ENCODE measurements around the gene PAPPA. TPM values are rescaled to one million over a fixed set of nuclear protein-coding genes. Genes with fewer than 3 reads are reported as not detected.

Gene PAPPA
- total RNA-seq, 2 donors from 2014 or later: 0.09 TPM

DNA sequence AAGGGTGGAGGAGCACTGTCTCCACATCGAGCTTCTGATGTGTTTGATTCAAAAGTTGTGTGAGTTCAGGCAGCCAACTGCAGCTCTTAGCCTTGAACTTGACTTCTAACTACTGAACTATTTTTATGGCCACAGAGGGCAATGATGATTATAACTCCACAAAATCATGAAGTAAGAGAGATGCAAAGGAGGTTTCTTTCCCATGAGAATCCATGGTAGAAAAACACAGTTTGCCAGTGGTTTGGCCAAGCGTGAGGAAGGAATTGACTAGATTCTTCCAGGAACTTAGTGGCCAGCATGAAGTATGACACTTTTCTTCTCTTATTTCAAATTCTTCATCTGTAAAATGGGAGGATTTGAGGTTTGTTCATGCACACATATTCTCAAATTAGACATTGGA is 43.2 kb downstream of the PAPPA start:
- no peak overlapping the region for H3K4me3 Mint-ChIP-seq
- no peak overlapping the region for H3K27ac Mint-ChIP-seq
- H3K4me1 Mint-ChIP-seq: peaks cover 4% of the 10 kb centered on the region
- H3K36me3 ChIP-seq (ENCODE audit: control insufficient read depth, insufficient read depth, low read length): no peaks in the 10 kb centered on the region
- no peaks in the 10 kb centered on the region for H3K9me3 ChIP-seq (ENCODE audit: control insufficient read depth, low read length)
- H3K27me3 Mint-ChIP-seq (ENCODE audit: insufficient read depth): peaks cover 19% of the 10 kb centered on the region
- H3K4me1 ChIP-seq (ENCODE audit: control insufficient read depth, insufficient read depth, low read length): no peaks in the 10 kb centered on the region
- 79 to 94% methylated on average over 2 of the region's 2 CpGs for WGBS, 2 experiments (ENCODE audit: insufficient coverage in 1 of 2, insufficient read length in 1 of 2)
- DNase-seq: no peak
- H3K27ac ChIP-seq (ENCODE audit: low read depth, low read length): no peak overlapping the region
- H3K9ac ChIP-seq (ENCODE audit: extremely low read depth, low read length, poor library complexity, severe bottlenecking): no peak overlapping the region
- no peak overlapping the region for H3K4me3 ChIP-seq (ENCODE audit: low read length)
- no peaks in the 10 kb centered on the region for H3K36me3 Mint-ChIP-seq (ENCODE audit: low read depth)
- H3K9me3 Mint-ChIP-seq: no peaks in the 10 kb centered on the region
- H3K27me3 ChIP-seq (ENCODE audit: control insufficient read depth, insufficient read depth, low read length, poor library complexity, severe bottlenecking): peaks cover 7% of the 10 kb centered on the region
- TF ChIP-seq, protein P1, sequence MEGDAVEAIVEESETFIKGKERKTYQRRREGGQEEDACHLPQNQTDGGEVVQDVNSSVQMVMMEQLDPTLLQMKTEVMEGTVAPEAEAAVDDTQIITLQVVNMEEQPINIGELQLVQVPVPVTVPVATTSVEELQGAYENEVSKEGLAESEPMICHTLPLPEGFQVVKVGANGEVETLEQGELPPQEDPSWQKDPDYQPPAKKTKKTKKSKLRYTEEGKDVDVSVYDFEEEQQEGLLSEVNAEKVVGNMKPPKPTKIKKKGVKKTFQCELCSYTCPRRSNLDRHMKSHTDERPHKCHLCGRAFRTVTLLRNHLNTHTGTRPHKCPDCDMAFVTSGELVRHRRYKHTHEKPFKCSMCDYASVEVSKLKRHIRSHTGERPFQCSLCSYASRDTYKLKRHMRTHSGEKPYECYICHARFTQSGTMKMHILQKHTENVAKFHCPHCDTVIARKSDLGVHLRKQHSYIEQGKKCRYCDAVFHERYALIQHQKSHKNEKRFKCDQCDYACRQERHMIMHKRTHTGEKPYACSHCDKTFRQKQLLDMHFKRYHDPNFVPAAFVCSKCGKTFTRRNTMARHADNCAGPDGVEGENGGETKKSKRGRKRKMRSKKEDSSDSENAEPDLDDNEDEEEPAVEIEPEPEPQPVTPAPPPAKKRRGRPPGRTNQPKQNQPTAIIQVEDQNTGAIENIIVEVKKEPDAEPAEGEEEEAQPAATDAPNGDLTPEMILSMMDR (conservative IDR thresholded peaks at IDR 0.05): no peak

DNA sequence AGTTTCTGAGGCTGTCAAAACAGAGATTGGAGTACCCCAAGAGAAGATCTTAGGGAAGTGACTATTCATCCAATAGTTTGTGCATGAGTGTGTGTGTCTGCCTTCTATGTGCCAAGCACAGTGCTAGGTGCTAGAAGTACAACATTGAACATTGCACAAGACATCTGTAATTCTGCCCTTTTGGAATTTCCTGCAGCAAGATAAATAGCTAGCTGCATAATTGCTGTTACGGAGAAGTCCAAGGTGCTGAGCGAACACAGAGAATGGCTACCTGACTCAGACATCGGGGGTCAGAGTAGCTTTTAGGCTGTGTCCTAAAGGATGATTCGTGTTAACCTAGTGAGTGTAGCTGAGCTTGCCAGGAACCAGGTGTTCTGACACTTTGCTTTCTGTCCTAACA is 44.8 kb downstream of the PAPPA start:
- no peaks in the 10 kb centered on the region for H3K9me3 ChIP-seq (ENCODE audit: control insufficient read depth, low read length)
- H3K36me3 ChIP-seq (ENCODE audit: control insufficient read depth, insufficient read depth, low read length): no peaks in the 10 kb centered on the region
- Mint-ChIP-seq H3K4me1 (peaks cover 4% of the 10 kb centered on the region), H3K36me3 (ENCODE audit: low read depth) (no peaks in the 10 kb centered on the region), H3K27ac (no peak overlapping the region), H3K4me3 (no peak overlapping the region), H3K9me3 (no peaks in the 10 kb centered on the region), H3K27me3 (ENCODE audit: insufficient read depth) (peaks cover 22% of the 10 kb centered on the region)
- H3K27me3 ChIP-seq (ENCODE audit: control insufficient read depth, insufficient read depth, low read length, poor library complexity, severe bottlenecking): peaks cover 7% of the 10 kb centered on the region
- no peak overlapping the region for H3K9ac ChIP-seq (ENCODE audit: extremely low read depth, low read length, poor library complexity, severe bottlenecking)
- DNase-seq: no peak
- H3K4me3 ChIP-seq (ENCODE audit: low read length): no peak overlapping the region
- TF ChIP-seq, protein P1 (conservative IDR thresholded peaks at IDR 0.05): no peak
- no peak overlapping the region for H3K27ac ChIP-seq (ENCODE audit: low read depth, low read length)
- WGBS, 2 experiments (ENCODE audit: insufficient coverage in 1 of 2, insufficient read length in 1 of 2): 92 to 100% methylated on average over 2 to 4 of the region's 4 CpGs
- no peaks in the 10 kb centered on the region for H3K4me1 ChIP-seq (ENCODE audit: control insufficient read depth, insufficient read depth, low read length)

DNA sequence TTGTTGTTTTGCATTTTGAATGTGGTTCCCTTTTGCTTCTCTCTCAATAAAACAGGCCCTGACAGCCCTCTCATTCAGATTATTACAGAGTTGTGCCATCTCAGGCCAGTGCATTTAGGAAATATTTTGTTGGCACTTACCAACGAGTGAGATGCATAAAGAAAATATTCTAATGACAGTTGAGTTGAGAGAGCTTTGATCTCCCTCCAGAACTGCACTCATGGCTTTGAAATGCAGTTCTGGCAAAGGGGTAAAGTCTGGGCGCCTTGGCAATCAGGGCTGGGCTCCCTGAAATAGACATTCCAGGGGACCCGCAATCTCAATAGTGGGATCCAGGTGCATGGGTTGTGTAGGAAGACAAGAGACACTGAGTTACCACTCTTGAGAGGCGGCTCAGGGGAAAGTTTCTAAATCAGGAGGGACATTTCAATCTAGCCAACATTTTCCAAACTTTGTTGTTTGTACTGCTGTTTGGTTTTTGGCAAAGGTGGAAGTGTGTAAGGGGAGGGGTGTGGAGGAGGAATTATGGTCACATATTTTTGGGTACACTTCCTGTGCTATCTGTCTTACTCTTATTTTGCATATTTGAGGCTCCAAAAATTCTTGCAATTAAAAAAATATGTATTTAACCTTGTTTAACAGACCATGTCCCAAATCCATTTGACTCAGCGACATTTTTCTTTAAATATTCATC is 48.8 kb downstream of the PAPPA start:
- 94 to 97% methylated on average over 5 of the region's 5 CpGs for WGBS, 2 experiments (ENCODE audit: insufficient coverage in 1 of 2, insufficient read length in 1 of 2)
- H3K27ac Mint-ChIP-seq: no peak overlapping the region
- Histone ChIP-seq H3K4me1 (ENCODE audit: control insufficient read depth, insufficient read depth, low read length) (no peaks in the 10 kb centered on the region), H3K27me3 (ENCODE audit: control insufficient read depth, insufficient read depth, low read length, poor library complexity, severe bottlenecking) (peaks cover under 1% of the 10 kb centered on the region), H3K9me3 (ENCODE audit: control insufficient read depth, low read length) (no peaks in the 10 kb centered on the region), H3K4me3 (ENCODE audit: low read length) (no peak overlapping the region), H3K27ac (ENCODE audit: low read depth, low read length) (no peak overlapping the region), H3K9ac (ENCODE audit: extremely low read depth, low read length, poor library complexity, severe bottlenecking) (no peak overlapping the region), H3K36me3 (ENCODE audit: control insufficient read depth, insufficient read depth, low read length) (no peaks in the 10 kb centered on the region)
- TF ChIP-seq, protein P1 (conservative IDR thresholded peaks at IDR 0.05): no peak
- peaks cover 6% of the 10 kb centered on the region for H3K4me1 Mint-ChIP-seq
- H3K9me3 Mint-ChIP-seq: no peaks in the 10 kb centered on the region
- H3K36me3 Mint-ChIP-seq (ENCODE audit: low read depth): no peaks in the 10 kb centered on the region
- DNase-seq: no peak
- H3K4me3 Mint-ChIP-seq: no peak overlapping the region
- peaks cover 9% of the 10 kb centered on the region for H3K27me3 Mint-ChIP-seq (ENCODE audit: insufficient read depth)
